GM12864 (cell line): ENCODE data around the gene NHLRC2.
A peak's percentile ranks its signal among the peaks of the same experiment; 100 is the strongest.

ENCODE experiments used
- DNase-seq: peaks from one replicate; pipeline ENCODE4 v3.0.0-alpha.2; 2011; ENCODE audit warnings: low read depth
- H3K4me3 ChIP-seq: 2 replicates; pipeline ENCODE4 v1.5.1; 2011; ENCODE audit warnings: mild to moderate bottlenecking, low read depth, low read length, control low read depth
- CTCF ChIP-seq: IDR thresholded peaks from 2 replicates; pipeline ENCODE4 v1.5.1; 2011; ENCODE audit warnings: low read depth, mild to moderate bottlenecking, moderate library complexity, low read length, control low read depth, inconsistent platforms; ENCODE audit errors: missing control alignments

NHLRC2 gene

GRCh38 chr10:113954409-113954808 is 99.9 kb downstream of the NHLRC2 start:
- H3K4me3 ChIP-seq = no peak overlapping the region
- no peak for DNase-seq
- no peak for TF ChIP-seq CTCF

DNA sequence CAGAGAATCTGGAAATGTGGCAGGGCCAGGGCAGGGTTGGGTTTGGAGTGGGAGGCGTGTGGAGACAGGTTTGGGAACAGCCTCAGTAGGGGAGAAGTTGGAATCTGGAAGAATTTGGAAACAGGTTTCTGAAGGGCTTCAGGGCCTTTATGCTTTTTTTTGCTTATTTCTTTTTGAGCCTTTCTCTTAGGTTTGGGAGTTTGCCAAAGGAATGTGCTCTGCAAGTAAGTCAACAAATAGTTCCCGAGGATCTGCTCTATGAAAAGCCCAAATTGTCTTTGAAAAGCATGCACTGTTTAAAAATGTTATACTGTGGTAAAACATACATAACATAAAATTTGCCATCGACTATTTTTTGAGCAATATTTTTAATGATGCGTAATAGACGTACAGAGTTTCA is 102.6 kb downstream of the NHLRC2 start:
- DNase-seq = no peak
- no peak for TF ChIP-seq CTCF
- no peak overlapping the region for H3K4me3 ChIP-seq

DNA sequence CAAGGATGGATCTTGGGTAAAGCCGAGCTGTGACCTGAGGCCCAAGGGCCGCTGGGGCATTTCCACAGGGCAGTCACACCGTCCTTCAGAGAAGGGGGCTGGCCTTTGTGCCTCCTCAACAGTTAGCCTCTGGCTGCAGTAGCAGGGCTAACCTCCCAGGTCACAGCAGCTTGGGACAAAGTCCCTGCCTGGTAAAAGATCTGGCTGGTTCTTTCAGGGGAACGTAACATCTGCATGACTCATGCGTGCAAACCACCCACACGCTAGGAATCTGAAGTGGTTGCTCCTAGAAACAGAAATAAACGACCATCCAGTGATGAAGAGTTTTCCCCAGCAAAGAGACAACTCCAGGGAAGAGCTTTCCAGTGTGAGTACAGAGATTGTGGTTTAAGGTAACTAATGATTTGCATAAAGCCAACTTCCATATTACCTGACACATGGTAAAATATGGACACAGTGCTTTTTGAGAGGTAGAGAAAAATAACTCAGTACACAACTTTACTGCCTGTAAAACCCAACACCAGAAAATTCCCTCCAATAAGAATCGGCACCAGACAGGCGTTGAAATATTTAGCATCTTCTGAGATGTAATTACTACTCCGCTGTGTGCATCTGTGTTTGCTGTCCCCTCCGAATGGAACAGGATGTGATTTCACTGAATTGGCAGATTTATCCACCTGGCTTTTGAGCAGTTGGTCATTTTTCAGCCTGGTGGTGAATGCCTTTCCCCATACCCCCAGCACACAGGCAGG is 104.3 kb downstream of the NHLRC2 start:
- TF ChIP-seq CTCF = no peak
- DNase-seq = no peak

GRCh38 chr10:113959383-113959760 is 104.9 kb downstream of the NHLRC2 start:
- H3K4me3 ChIP-seq = no peak overlapping the region
- no peak for TF ChIP-seq CTCF
- peak; percentile 55 for DNase-seq

More for the DNA sequence above, 104.3 kb downstream of the NHLRC2 start:
- no peak overlapping the region for H3K4me3 ChIP-seq

- no peak overlapping the region for H3K4me3 ChIP-seq
Observed at GRCh38 chr10:113960617-113961181, 106.2 kb downstream of the NHLRC2 start.

GRCh38 chr10:113961182-113962031 is 106.9 kb downstream of the NHLRC2 start:
- TF ChIP-seq CTCF = no peak
- DNase-seq = peak; percentile 82
- no peak overlapping the region for H3K4me3 ChIP-seq

More at GRCh38 chr10:113960617-113961181, 106.2 kb downstream of the NHLRC2 start:
- no peak for DNase-seq
- no peak for TF ChIP-seq CTCF
